B cell (primary cell): ENCODE measurements around the gene SLAMF6. TPM values are rescaled to one million over a fixed set of nuclear protein-coding genes. Genes with fewer than 3 reads are reported as not detected.
A peak's percentile ranks its signal among the peaks of the same experiment; 100 is the strongest.

Experiments used
- ATAC-seq: fragments of 200-7000 bp; cut with Tn5 transposase; one replicate; pipeline ENCODE4 v1.10.0; 2021; ENCODE audit warnings: low read depth, mild to moderate bottlenecking, moderate number of reproducible peaks, moderate library complexity
- CTCF ChIA-PET: fragments of 350-600 bp; sonication (Branson Sonifier 250); formaldehyde crosslinking; loops from one replicate; lab custom pipeline; 2021; ENCODE audit warnings: antibody characterized with exemption, inconsistent platforms; lab: Charles Lee
- POLR2A ChIA-PET: fragments of 350-600 bp; sonication (Branson Sonifier 250); formaldehyde crosslinking; loops from one replicate; lab custom pipeline; 2021; ENCODE audit warnings: antibody characterized with exemption; lab: Charles Lee
- DNase-seq: peaks from one replicate; pipeline ENCODE4 v3.0.0; 2013
- H2AFZ ChIP-seq: 2 replicates; pipeline ENCODE4 v1.6.1; 2012; ENCODE audit warnings: mild to moderate bottlenecking, low read depth, low read length; ENCODE audit not compliant: insufficient read depth, poor library complexity, severe bottlenecking
- H3K27ac ChIP-seq, 2 donors: 1 replicate in 1 of 2; 2 replicates in 1 of 2; pipeline ENCODE4 v1.5.1; 2012 to 2013; ENCODE audit warnings: low read length in 2 of 2, mild to moderate bottlenecking in 2 of 2, moderate library complexity in 1 of 2
- H3K27me3 ChIP-seq, 4 experiments: fragments of 200-600 bp in 1 of 4; sonication (generic) in 1 of 4; replicated peaks in 1 of 4; 1 replicate in 2 of 4; 2 replicates in 2 of 4; pipeline versions ENCODE4 v1.6.1 to v1.7.0; 2013 to 2016; ENCODE audit warnings: low read length in 3 of 4, mild to moderate bottlenecking in 2 of 4, mixed read lengths in 1 of 4, moderate library complexity in 1 of 4; ENCODE audit not compliant: insufficient read depth in 4 of 4, control insufficient read depth in 3 of 4; ENCODE audit errors: control extremely low read depth in 1 of 4
- H3K36me3 ChIP-seq, 2 experiments: replicated peaks in 1 of 2; 1 replicate in 1 of 2; 2 replicates in 1 of 2; pipeline versions ENCODE4 v1.6.1 to v1.7.1; 2013; ENCODE audit warnings: low read length in 1 of 2; ENCODE audit not compliant: insufficient read depth in 2 of 2, control insufficient read depth in 1 of 2; ENCODE audit errors: control extremely low read depth in 1 of 2, extremely low read depth in 1 of 2
- H3K4me1 ChIP-seq, 2 donors: fragments of 200-600 bp in 1 of 2; sonication (generic) in 1 of 2; 1 replicate in 1 of 2; 2 replicates in 1 of 2; pipeline versions ENCODE4 v1.5.1 to v1.6.1; 2013 to 2017; ENCODE audit warnings: low read length in 2 of 2; ENCODE audit not compliant: control insufficient read depth in 2 of 2, insufficient read depth in 2 of 2
- H3K4me2 ChIP-seq: replicated peaks from 2 replicates; pipeline ENCODE3; 2012; ENCODE audit warnings: mild to moderate bottlenecking, low read depth, low read length; ENCODE audit not compliant: poor library complexity, severe bottlenecking
- H3K4me3 ChIP-seq, 5 experiments: fragments of 200-600 bp in 1 of 5; sonication (generic) in 1 of 5; 1 replicate in 3 of 5; 2 replicates in 2 of 5; pipeline versions ENCODE4 v1.5.1 to v1.7.0; 2011 to 2016; ENCODE audit warnings: low read length in 4 of 5, mild to moderate bottlenecking in 4 of 5, low read depth in 2 of 5, control low read depth in 1 of 5, moderate library complexity in 1 of 5; ENCODE audit not compliant: insufficient read depth in 1 of 5; ENCODE audit errors: control extremely low read depth in 1 of 5, extremely low read depth in 1 of 5
- H3K79me2 ChIP-seq: fragments of 200-600 bp; sonication (generic); one replicate; pipeline ENCODE4 v1.6.0; 2016; ENCODE audit warnings: low read length; ENCODE audit not compliant: control insufficient read depth, insufficient read depth
- H3K9ac ChIP-seq: fragments of 200-600 bp; sonication (generic); 2 replicates; pipeline ENCODE4 v1.6.1; 2017; ENCODE audit warnings: mild to moderate bottlenecking, low read length, moderate library complexity
- H3K9me3 ChIP-seq, 3 donors: one replicate each; pipeline versions ENCODE4 v1.6.1 to v1.7.1; 2013; ENCODE audit warnings: low read length in 2 of 3; ENCODE audit not compliant: control insufficient read depth in 2 of 3, insufficient read depth in 1 of 3; ENCODE audit errors: control extremely low read depth in 1 of 3
- H4K20me1 ChIP-seq: 2 replicates; pipeline ENCODE4 v1.6.0; 2012; ENCODE audit warnings: mild to moderate bottlenecking, low read length; ENCODE audit not compliant: insufficient read depth, control insufficient read depth, poor library complexity, severe bottlenecking
- H3K27ac Mint-ChIP-seq: one replicate; pipeline ENCODE4 v1.8.0; 2021; ENCODE audit warnings: mixed read lengths
- H3K27me3 Mint-ChIP-seq: one replicate; pipeline ENCODE4 v1.8.0; 2021; ENCODE audit warnings: mixed read lengths
- H3K4me1 Mint-ChIP-seq: one replicate; pipeline ENCODE4 v1.8.0; 2021; ENCODE audit warnings: mixed read lengths
- H3K4me3 Mint-ChIP-seq: one replicate; pipeline ENCODE4 v1.8.0; 2021; ENCODE audit warnings: mixed read lengths
- H3K9me3 Mint-ChIP-seq: one replicate; pipeline ENCODE4 v1.8.0; 2022; ENCODE audit warnings: mixed read lengths; ENCODE audit not compliant: insufficient read depth
- CTCF ChIP-seq: fragments of 200-600 bp; IDR thresholded peaks from one replicate; pipeline ENCODE4 v1.8.0; 2022; ENCODE audit warnings: antibody characterized with exemption, mild to moderate bottlenecking
- EZH2 ChIP-seq: IDR thresholded peaks from 2 replicates; pipeline ENCODE4 v1.6.1; 2012; ENCODE audit warnings: borderline replicate concordance, low read depth, mild to moderate bottlenecking, moderate library complexity, low read length; ENCODE audit not compliant: insufficient read depth, poor library complexity, severe bottlenecking
- WGBS: methylation state at CpG from one replicate; pipeline ENCODE4 v1.1.5; 2013; ENCODE audit warnings: missing lambda C conversion rate; ENCODE audit not compliant: insufficient coverage; 5-methylcytosine and 5-hydroxymethylcytosine counted together
- intact Hi-C: fragments of 100-400 bp; cut with micrococcal nuclease; formaldehyde crosslinking; loops from one replicate; pipeline ENCODE4 v1.10.0; 2022
- polyA plus RNA-seq: library from polyadenylated mRNA; depleted of rRNA; stranded (reverse); fragments of >200 nt; gene quantifications from 2 replicates; pipeline ENCODE4 v1.2.3, GENCODE V29; 2012
- total RNA-seq, 2 donors: library from RNA; stranded (reverse); fragments of 120-200 nt in 1 of 2; gene quantifications; 1 replicate in 1 of 2; 2 replicates in 1 of 2; pipeline versions ENCODE4 v1.2.3 to v1.2.4, GENCODE V29; 2013 to 2022

Gene SLAMF6
- total and polyA plus RNA-seq, 2 donors (not counting 1 experiment from before 2014, with no cell fraction given): 64.8 to 79.6 TPM

- peaks cover 56 to 57% of the 10 kb centered on the region in 2 donors for H3K4me1 ChIP-seq
- no peak overlapping the region for H3K4me3 ChIP-seq
- TF ChIP-seq EZH2: no peak
- no peak for TF ChIP-seq CTCF
- Mint-ChIP-seq H3K4me3 (no peak overlapping the region), H3K27ac (peak overlapping the region; percentile 93), H3K4me1 (peaks cover 57% of the 10 kb centered on the region), H3K27me3 (no peaks in the 10 kb centered on the region), H3K9me3 (no peaks in the 10 kb centered on the region)
- H3K9me3 ChIP-seq: peaks cover 0 to 3% (median 0%) of the 10 kb centered on the region in 3 donors
- DNase-seq (no peak), ATAC-seq (no peak)
- ChIA-PET POLR2A (interaction anchor here (0.5 to 2.1 kb wide), 3 partner anchors 12 to 90 kb away, joined by 3 to 4 read pairs (median 3); no protein-coding TSS in a partner anchor), CTCF (interaction anchor here (0.8 to 18.3 kb wide), 11 partner anchors 8 to 449 kb away, joined by 3 to 159 read pairs (median 5); no protein-coding TSS in a partner anchor)
- H3K36me3 ChIP-seq: peaks cover 0 to 2% of the 10 kb centered on the region in 2 experiments
- no peak overlapping the region for H2AFZ ChIP-seq
- 92% methylated on average over 1 of the region's 1 CpG for WGBS
- H3K79me2 ChIP-seq: peaks cover 42% of the 10 kb centered on the region
- H3K9ac ChIP-seq: no peak overlapping the region
- no peaks in the 10 kb centered on the region for H3K27me3 ChIP-seq
- H4K20me1 ChIP-seq: no peaks in the 10 kb centered on the region
- intact Hi-C loops: loop anchor here (2.0 to 5.0 kb wide), 2 partner anchors 54 to 113 kb away; no protein-coding TSS in a partner anchor
- peak overlapping the region; percentile 72 to 90 for H3K27ac ChIP-seq
- no peak overlapping the region for H3K4me2 ChIP-seq
Observed at GRCh38 chr1:160541622-160542302, 18.7 kb upstream of the SLAMF6 start.

GRCh38 chr1:160540859-160541233, 17.8 kb upstream of the SLAMF6 start:
- Histone ChIP-seq H4K20me1 (no peaks in the 10 kb centered on the region), H3K4me3 (peak overlapping the region in 1 of 5 experiments; percentile 19), H3K79me2 (peaks cover 46% of the 10 kb centered on the region), H3K9me3 (peaks cover 0 to 6% (median 2%) of the 10 kb centered on the region in 3 donors), H3K27me3 (no peaks in the 10 kb centered on the region), H3K9ac (peak overlapping the region; percentile 45), H3K4me2 (peak overlapping the region; percentile 63), H2AFZ (peak overlapping the region; percentile 72), H3K27ac (peak overlapping the region; percentile 72 to 90), H3K36me3 (no peaks in the 10 kb centered on the region), H3K4me1 (peaks cover 47 to 48% of the 10 kb centered on the region in 2 donors)
- DNase-seq: no peak
- Mint-ChIP-seq H3K27me3 (no peaks in the 10 kb centered on the region), H3K4me3 (peak overlapping the region; percentile 63), H3K27ac (peak overlapping the region; percentile 93), H3K4me1 (peaks cover 50% of the 10 kb centered on the region), H3K9me3 (peaks cover 3% of the 10 kb centered on the region)
- intact Hi-C loops: loop anchor here (1.0 to 5.0 kb wide), 4 partner anchors 8 to 112 kb away; partner anchors contain the start of gene SLAMF6
- CTCF ChIA-PET: interaction anchor here (0.8 to 18.3 kb wide), 18 partner anchors 8 to 450 kb away, joined by 3 to 159 read pairs (median 4); partner anchors contain the start of gene SLAMF6
- POLR2A ChIA-PET: interaction anchor here (1.0 to 2.1 kb wide), 6 partner anchors 9 to 89 kb away, joined by 3 to 4 read pairs (median 4); partner anchors contain the start of gene SLAMF6
- ATAC-seq: no peak
- TF ChIP-seq EZH2 (no peak), CTCF (no peak)
